HCT116 (cell line): ENCODE results near the gene REXO5.

ENCODE experiments used
- POLR2A ChIP-seq: IDR thresholded peaks from 2 replicates; pipeline ENCODE4 v1.7.0; 2011; ENCODE audit warnings: borderline replicate concordance; ENCODE audit not compliant: insufficient read depth, insufficient read length; ENCODE audit errors: extremely low read depth
- POLR2AphosphoS5 ChIP-seq: IDR thresholded peaks from 2 replicates; pipeline ENCODE4 v1.6.1; 2011; ENCODE audit warnings: mild to moderate bottlenecking, low read depth, low read length, moderate library complexity
- TF ChIP-seq, protein P1 (sequence below), 3 experiments: fragments of 200-600 bp in 1 of 3; sonication (generic) in 1 of 3; IDR thresholded peaks in 2 of 3; conservative IDR thresholded peaks in 1 of 3; 2 replicates each; pipeline ENCODE4 v1.5.1; 2012 to 2017; ENCODE audit warnings: low read depth in 2 of 3, low read length in 2 of 3, antibody characterized with exemption in 1 of 3, borderline replicate concordance in 1 of 3, control low read depth in 1 of 3, mild to moderate bottlenecking in 1 of 3, mixed read lengths in 1 of 3, mixed run types in 1 of 3, moderate library complexity in 1 of 3; ENCODE audit not compliant: insufficient read depth in 1 of 3

DNA sequence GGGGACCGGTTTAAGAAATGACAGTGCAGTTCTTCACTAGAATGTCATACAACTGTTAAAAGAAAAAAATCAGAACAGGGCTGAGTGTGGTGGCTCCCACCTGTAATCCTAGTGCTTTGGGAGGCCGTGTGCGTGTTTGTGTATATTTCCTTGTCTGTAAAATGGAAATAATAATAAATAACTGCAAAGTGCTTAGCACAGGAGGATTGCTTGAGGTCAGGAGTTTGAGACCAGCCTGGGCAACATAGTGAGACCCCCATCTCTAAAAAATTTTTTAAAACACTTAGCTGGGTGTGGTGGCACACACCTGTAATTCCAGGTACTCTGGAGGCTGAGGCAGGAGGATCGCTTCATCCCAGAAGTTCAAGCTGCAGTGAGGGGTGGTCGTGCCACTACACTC lies 40.0 kb upstream of the REXO5 start:
- no peak for TF ChIP-seq POLR2AphosphoS5
- TF ChIP-seq, protein P1, sequence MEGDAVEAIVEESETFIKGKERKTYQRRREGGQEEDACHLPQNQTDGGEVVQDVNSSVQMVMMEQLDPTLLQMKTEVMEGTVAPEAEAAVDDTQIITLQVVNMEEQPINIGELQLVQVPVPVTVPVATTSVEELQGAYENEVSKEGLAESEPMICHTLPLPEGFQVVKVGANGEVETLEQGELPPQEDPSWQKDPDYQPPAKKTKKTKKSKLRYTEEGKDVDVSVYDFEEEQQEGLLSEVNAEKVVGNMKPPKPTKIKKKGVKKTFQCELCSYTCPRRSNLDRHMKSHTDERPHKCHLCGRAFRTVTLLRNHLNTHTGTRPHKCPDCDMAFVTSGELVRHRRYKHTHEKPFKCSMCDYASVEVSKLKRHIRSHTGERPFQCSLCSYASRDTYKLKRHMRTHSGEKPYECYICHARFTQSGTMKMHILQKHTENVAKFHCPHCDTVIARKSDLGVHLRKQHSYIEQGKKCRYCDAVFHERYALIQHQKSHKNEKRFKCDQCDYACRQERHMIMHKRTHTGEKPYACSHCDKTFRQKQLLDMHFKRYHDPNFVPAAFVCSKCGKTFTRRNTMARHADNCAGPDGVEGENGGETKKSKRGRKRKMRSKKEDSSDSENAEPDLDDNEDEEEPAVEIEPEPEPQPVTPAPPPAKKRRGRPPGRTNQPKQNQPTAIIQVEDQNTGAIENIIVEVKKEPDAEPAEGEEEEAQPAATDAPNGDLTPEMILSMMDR (IDR thresholded peaks at IDR 0.05 in 2 of 3, conservative IDR thresholded peaks at IDR 0.05 in 1 of 3; ENCODE audit: borderline replicate concordance in 1 of 3, insufficient read depth in 1 of 3, low read depth in 2 of 3, low read length in 2 of 3): no peak
- no peak for TF ChIP-seq POLR2A
